HEK293 (cell line): ENCODE data around the gene DEDD.

Experiments
- CTCF ChIA-PET: fragments of 350-600 bp; formaldehyde crosslinking; extraction: SDS; loops from one replicate; lab custom pipeline; 2021; ENCODE audit warnings: antibody characterized with exemption; lab: Yijun Ruan, JAX
- POLR2A ChIA-PET: fragments of 300-600 bp; formaldehyde crosslinking; extraction: SDS; loops from one replicate; lab custom pipeline; 2020; ENCODE audit warnings: antibody characterized with exemption, inconsistent platforms; lab: Yijun Ruan, JAX
- H3K27ac ChIP-seq: fragments of 200-500 bp; sonication (Bioruptor generic); 2 replicates; pipeline ENCODE4 v1.5.1; 2014; ENCODE audit warnings: low read depth, low read length, control low read depth, inconsistent platforms; ENCODE audit errors: extremely low read depth
- H3K36me3 ChIP-seq, 2 experiments: fragments of 200-500 bp in 1 of 2; sonication (Bioruptor generic) in 1 of 2; 1 replicate in 1 of 2; 2 replicates in 1 of 2; pipeline ENCODE4 v1.5.1; 2014 to 2017; ENCODE audit warnings: inconsistent platforms in 2 of 2, low read length in 2 of 2; ENCODE audit not compliant: control insufficient read depth in 2 of 2, insufficient read depth in 1 of 2
- H3K4me1 ChIP-seq: fragments of 200-500 bp; sonication (Bioruptor generic); 2 replicates; pipeline ENCODE4 v1.5.1; 2014; ENCODE audit warnings: mild to moderate bottlenecking, low read length, inconsistent platforms; ENCODE audit not compliant: control insufficient read depth, insufficient read depth
- H3K4me3 ChIP-seq: 2 replicates; pipeline ENCODE4 v1.5.1; 2011; ENCODE audit warnings: low read depth, mild to moderate bottlenecking, control low read depth, low read length, moderate library complexity
- H3K9me3 ChIP-seq: fragments of 200-500 bp; sonication (Bioruptor generic); 2 replicates; pipeline ENCODE4 v1.5.1; 2014; ENCODE audit warnings: low read depth, low read length, inconsistent platforms; ENCODE audit not compliant: control insufficient read depth, insufficient read depth
- SETDB1 ChIP-seq: IDR thresholded peaks from one replicate; pipeline ENCODE4 v1.6.1; 2017; ENCODE audit warnings: mild to moderate bottlenecking, low read length, moderate library complexity, mixed read lengths; ENCODE audit not compliant: insufficient read length
- ZBTB11 ChIP-seq: fragments of 450-650 bp; formaldehyde crosslinking; conservative IDR thresholded peaks from 2 replicates; pipeline ENCODE4 v1.5.1; 2016; ENCODE audit warnings: low read depth, missing biosample characterization, missing genetic modification characterization
- ZBTB17 ChIP-seq: fragments of 450-650 bp; formaldehyde crosslinking; IDR thresholded peaks from 2 replicates; pipeline ENCODE4 v1.5.1; 2016; ENCODE audit warnings: missing biosample characterization, missing genetic modification characterization
- ZBTB21 ChIP-seq: fragments of 450-650 bp; formaldehyde crosslinking; IDR thresholded peaks from 2 replicates; pipeline ENCODE4 v1.5.1; 2017; ENCODE audit warnings: missing biosample characterization, missing genetic modification characterization
- ZIC2 ChIP-seq: fragments of 450-650 bp; formaldehyde crosslinking; IDR thresholded peaks from 2 replicates; pipeline ENCODE4 v1.5.1; 2016; ENCODE audit warnings: missing biosample characterization, missing genetic modification characterization
- ZNF146 ChIP-seq: fragments of 450-650 bp; formaldehyde crosslinking; IDR thresholded peaks from 2 replicates; pipeline ENCODE4 v1.5.1; 2016; ENCODE audit warnings: missing biosample characterization, missing genetic modification characterization
- ZNF19 ChIP-seq: fragments of 450-650 bp; formaldehyde crosslinking; IDR thresholded peaks from 2 replicates; pipeline ENCODE4; 2016; ENCODE audit warnings: missing biosample characterization, missing genetic modification characterization, low read depth
- ZNF292 ChIP-seq: fragments of 450-650 bp; formaldehyde crosslinking; IDR thresholded peaks from 2 replicates; pipeline ENCODE4 v1.5.1; 2016; ENCODE audit warnings: low read depth, missing biosample characterization, missing genetic modification characterization, borderline replicate concordance
- ZNF302 ChIP-seq: fragments of 450-650 bp; formaldehyde crosslinking; IDR thresholded peaks from 2 replicates; pipeline ENCODE4 v1.5.1; 2016; ENCODE audit warnings: missing biosample characterization, missing genetic modification characterization, low read depth
- ZNF404 ChIP-seq: fragments of 450-650 bp; formaldehyde crosslinking; IDR thresholded peaks from 2 replicates; pipeline ENCODE4 v1.5.1; 2017; ENCODE audit warnings: missing biosample characterization, missing genetic modification characterization
- ZNF530 ChIP-seq: fragments of 450-650 bp; formaldehyde crosslinking; IDR thresholded peaks from 2 replicates; pipeline ENCODE4 v1.5.1; 2016; ENCODE audit warnings: low read depth, missing biosample characterization, missing genetic modification characterization
- ZNF560 ChIP-seq: fragments of 450-650 bp; formaldehyde crosslinking; IDR thresholded peaks from 2 replicates; pipeline ENCODE4 v1.5.1; 2017; ENCODE audit warnings: missing biosample characterization, missing genetic modification characterization, borderline replicate concordance
- ZNF571 ChIP-seq: fragments of 450-650 bp; formaldehyde crosslinking; IDR thresholded peaks from 2 replicates; pipeline ENCODE4 v1.5.0; 2017; ENCODE audit warnings: missing biosample characterization, missing genetic modification characterization
- ZSCAN23 ChIP-seq: fragments of 450-650 bp; formaldehyde crosslinking; IDR thresholded peaks from 2 replicates; pipeline ENCODE4 v1.5.1; 2016; ENCODE audit warnings: missing biosample characterization, missing genetic modification characterization
- ZSCAN30 ChIP-seq: fragments of 450-650 bp; IDR thresholded peaks from 2 replicates; pipeline ENCODE4 v1.5.1; 2018; ENCODE audit warnings: missing biosample characterization, mild to moderate bottlenecking, missing genetic modification characterization, moderate library complexity
- ZSCAN4 ChIP-seq: fragments of 450-650 bp; formaldehyde crosslinking; IDR thresholded peaks from 2 replicates; pipeline ENCODE4 v1.5.1; 2017; ENCODE audit warnings: missing biosample characterization, missing genetic modification characterization
- TF ChIP-seq, protein P1 (sequence below): fragments of 450-650 bp; IDR thresholded peaks from 2 replicates; pipeline ENCODE4 v1.5.1; 2018; ENCODE audit warnings: missing biosample characterization, mild to moderate bottlenecking, missing genetic modification characterization
- TF ChIP-seq, protein P2 (sequence below): fragments of 450-650 bp; formaldehyde crosslinking; IDR thresholded peaks from 2 replicates; pipeline ENCODE4 v1.5.1; 2016; ENCODE audit warnings: missing biosample characterization, missing genetic modification characterization
- TF ChIP-seq, protein P3 (sequence below): fragments of 450-650 bp; formaldehyde crosslinking; IDR thresholded peaks from 2 replicates; pipeline ENCODE4 v1.5.1; 2016; ENCODE audit warnings: missing biosample characterization, missing genetic modification characterization
- TF ChIP-seq, protein P4 (sequence below): fragments of 450-650 bp; formaldehyde crosslinking; conservative IDR thresholded peaks from 2 replicates; pipeline ENCODE4 v1.5.1; 2016; ENCODE audit warnings: low read depth, missing biosample characterization, missing genetic modification characterization

Gene DEDD

DNA sequence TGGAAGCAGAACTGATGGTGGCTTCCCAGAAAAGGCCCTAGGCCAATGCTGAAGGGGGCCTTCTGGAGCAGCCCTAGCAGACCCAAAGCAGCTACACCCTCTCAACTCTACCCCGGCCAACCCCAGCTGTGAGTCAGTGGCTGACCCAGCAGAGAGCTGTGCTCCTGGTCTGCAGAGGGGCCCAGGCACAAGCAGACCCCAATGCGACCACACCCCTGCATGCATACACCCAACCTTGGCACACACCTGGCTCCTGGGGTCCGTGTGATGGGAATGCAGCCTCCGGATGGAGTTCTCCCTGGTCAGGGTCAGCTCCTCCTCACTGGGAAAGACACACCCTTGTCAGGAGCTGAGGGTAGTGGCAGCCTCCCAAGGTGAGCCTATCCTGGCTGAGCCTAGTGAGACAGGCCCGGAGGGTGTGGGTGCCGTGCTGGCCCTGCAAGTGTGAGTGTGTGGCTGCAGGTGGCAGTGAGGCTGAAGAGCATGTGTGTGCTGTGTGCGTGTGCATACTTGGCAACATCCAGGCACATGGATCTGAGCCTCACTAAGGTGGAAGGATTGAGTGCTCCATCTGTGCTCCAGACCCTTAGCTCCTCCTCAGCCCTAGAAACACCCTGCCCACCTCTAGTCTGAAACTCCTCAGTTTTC lies 58.9 kb downstream of the DEDD start:
- H3K9me3 ChIP-seq = no peaks in the 10 kb centered on the region
- H3K4me3 ChIP-seq = peak overlapping the region; percentile 39
- no peak overlapping the region for H3K27ac ChIP-seq
- peaks cover 0 to 13% of the 10 kb centered on the region in 2 experiments; a peak in 1 of 3 replicates for H3K36me3 ChIP-seq
- H3K4me1 ChIP-seq = no peaks in the 10 kb centered on the region
- ChIA-PET CTCF (interaction anchor here (0.6 to 6.1 kb wide), 3 partner anchors 23 to 129 kb away, joined by 3 to 56 read pairs (median 4); partner anchors contain the start of genes KLHDC9 and USF1), POLR2A (no interaction called here)
- TF ChIP-seq ZNF404 (tag by site-specific recombination) (no peak), ZSCAN23 (tag by site-specific recombination) (no peak), ZNF292 (tag by site-specific recombination) (no peak), ZNF530 (no peak), ZSCAN4 (tag by site-specific recombination) (no peak), ZIC2 (tag by site-specific recombination) (0 out of 2 replicates have a peak, but pooled peaks have one; percentile 8), ZSCAN30 (tag by site-specific recombination) (no peak), ZBTB21 (tag by site-specific recombination) (no peak), ZBTB11 (tag by site-specific recombination) (no peak), ZNF19 (no peak), ZNF560 (tag by site-specific recombination) (no peak), ZBTB17 (tag by site-specific recombination) (peak; percentile 33; the same call in 1 of the 2 replicates), ZNF302 (tag by site-specific recombination) (no peak), ZNF146 (no peak), SETDB1 (no peak), ZNF571 (tag by site-specific recombination) (no peak)
- TF ChIP-seq, protein P1, sequence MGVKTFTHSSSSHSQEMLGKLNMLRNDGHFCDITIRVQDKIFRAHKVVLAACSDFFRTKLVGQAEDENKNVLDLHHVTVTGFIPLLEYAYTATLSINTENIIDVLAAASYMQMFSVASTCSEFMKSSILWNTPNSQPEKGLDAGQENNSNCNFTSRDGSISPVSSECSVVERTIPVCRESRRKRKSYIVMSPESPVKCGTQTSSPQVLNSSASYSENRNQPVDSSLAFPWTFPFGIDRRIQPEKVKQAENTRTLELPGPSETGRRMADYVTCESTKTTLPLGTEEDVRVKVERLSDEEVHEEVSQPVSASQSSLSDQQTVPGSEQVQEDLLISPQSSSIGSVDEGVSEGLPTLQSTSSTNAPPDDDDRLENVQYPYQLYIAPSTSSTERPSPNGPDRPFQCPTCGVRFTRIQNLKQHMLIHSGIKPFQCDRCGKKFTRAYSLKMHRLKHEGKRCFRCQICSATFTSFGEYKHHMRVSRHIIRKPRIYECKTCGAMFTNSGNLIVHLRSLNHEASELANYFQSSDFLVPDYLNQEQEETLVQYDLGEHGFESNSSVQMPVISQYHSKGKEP = no peak
- TF ChIP-seq, protein P2, sequence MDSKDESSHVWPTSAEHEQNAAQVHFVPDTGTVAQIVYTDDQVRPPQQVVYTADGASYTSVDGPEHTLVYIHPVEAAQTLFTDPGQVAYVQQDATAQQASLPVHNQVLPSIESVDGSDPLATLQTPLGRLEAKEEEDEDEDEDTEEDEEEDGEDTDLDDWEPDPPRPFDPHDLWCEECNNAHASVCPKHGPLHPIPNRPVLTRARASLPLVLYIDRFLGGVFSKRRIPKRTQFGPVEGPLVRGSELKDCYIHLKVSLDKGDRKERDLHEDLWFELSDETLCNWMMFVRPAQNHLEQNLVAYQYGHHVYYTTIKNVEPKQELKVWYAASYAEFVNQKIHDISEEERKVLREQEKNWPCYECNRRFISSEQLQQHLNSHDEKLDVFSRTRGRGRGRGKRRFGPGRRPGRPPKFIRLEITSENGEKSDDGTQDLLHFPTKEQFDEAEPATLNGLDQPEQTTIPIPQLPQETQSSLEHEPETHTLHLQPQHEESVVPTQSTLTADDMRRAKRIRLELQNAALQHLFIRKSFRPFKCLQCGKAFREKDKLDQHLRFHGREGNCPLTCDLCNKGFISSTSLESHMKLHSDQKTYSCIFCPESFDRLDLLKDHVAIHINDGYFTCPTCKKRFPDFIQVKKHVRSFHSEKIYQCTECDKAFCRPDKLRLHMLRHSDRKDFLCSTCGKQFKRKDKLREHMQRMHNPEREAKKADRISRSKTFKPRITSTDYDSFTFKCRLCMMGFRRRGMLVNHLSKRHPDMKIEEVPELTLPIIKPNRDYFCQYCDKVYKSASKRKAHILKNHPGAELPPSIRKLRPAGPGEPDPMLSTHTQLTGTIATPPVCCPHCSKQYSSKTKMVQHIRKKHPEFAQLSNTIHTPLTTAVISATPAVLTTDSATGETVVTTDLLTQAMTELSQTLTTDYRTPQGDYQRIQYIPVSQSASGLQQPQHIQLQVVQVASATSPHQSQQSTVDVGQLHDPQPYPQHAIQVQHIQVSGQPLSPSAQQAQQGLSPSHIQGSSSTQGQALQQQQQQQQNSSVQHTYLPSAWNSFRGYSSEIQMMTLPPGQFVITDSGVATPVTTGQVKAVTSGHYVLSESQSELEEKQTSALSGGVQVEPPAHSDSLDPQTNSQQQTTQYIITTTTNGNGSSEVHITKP (tag by site-specific recombination) = 0 out of 2 replicates have a peak, but pooled peaks have one; percentile 11
- TF ChIP-seq, protein P3, sequence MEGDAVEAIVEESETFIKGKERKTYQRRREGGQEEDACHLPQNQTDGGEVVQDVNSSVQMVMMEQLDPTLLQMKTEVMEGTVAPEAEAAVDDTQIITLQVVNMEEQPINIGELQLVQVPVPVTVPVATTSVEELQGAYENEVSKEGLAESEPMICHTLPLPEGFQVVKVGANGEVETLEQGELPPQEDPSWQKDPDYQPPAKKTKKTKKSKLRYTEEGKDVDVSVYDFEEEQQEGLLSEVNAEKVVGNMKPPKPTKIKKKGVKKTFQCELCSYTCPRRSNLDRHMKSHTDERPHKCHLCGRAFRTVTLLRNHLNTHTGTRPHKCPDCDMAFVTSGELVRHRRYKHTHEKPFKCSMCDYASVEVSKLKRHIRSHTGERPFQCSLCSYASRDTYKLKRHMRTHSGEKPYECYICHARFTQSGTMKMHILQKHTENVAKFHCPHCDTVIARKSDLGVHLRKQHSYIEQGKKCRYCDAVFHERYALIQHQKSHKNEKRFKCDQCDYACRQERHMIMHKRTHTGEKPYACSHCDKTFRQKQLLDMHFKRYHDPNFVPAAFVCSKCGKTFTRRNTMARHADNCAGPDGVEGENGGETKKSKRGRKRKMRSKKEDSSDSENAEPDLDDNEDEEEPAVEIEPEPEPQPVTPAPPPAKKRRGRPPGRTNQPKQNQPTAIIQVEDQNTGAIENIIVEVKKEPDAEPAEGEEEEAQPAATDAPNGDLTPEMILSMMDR = peak; percentile 63
- TF ChIP-seq, protein P4, sequence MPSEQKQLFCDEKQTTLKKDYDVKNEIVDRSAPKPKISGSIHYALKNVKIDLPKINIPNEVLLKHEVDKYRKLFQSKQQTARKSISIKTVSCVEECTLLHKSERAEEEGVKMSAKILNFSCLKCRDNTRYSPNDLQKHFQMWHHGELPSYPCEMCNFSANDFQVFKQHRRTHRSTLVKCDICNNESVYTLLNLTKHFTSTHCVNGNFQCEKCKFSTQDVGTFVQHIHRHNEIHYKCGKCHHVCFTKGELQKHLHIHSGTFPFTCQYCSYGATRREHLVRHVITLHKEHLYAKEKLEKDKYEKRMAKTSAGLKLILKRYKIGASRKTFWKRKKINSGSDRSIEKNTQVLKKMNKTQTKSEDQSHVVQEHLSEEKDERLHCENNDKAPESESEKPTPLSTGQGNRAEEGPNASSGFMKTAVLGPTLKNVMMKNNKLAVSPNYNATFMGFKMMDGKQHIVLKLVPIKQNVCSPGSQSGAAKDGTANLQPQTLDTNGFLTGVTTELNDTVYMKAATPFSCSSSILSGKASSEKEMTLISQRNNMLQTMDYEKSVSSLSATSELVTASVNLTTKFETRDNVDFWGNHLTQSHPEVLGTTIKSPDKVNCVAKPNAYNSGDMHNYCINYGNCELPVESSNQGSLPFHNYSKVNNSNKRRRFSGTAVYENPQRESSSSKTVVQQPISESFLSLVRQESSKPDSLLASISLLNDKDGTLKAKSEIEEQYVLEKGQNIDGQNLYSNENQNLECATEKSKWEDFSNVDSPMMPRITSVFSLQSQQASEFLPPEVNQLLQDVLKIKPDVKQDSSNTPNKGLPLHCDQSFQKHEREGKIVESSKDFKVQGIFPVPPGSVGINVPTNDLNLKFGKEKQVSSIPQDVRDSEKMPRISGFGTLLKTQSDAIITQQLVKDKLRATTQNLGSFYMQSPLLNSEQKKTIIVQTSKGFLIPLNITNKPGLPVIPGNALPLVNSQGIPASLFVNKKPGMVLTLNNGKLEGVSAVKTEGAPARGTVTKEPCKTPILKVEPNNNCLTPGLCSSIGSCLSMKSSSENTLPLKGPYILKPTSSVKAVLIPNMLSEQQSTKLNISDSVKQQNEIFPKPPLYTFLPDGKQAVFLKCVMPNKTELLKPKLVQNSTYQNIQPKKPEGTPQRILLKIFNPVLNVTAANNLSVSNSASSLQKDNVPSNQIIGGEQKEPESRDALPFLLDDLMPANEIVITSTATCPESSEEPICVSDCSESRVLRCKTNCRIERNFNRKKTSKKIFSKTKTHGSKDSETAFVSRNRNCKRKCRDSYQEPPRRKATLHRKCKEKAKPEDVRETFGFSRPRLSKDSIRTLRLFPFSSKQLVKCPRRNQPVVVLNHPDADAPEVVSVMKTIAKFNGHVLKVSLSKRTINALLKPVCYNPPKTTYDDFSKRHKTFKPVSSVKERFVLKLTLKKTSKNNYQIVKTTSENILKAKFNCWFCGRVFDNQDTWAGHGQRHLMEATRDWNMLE = no peak
